ENCODE results near the gene CORO2A. TPM values are rescaled to one million over a fixed set of nuclear protein-coding genes. Genes with fewer than 3 reads are reported as not detected.

Gene CORO2A
- total RNA-seq, 4 donors from 2014 or later = 0.42 to 2.7 (median 1.9) TPM

- H3K9me3 ChIP-seq = no peaks in the 10 kb centered on the region
- WGBS = 94% methylated on average over 9 of the region's 9 CpGs
- peaks cover 0 to 5% (median 0%) of the 10 kb centered on the region in 4 donors for H3K27me3 ChIP-seq
- H3K4me1 ChIP-seq = peaks cover 0 to 4% (median 0%) of the 10 kb centered on the region in 4 donors
- H3K27ac ChIP-seq (replicated peaks in 1 of 4) = no peak overlapping the region
- no peak for DNase-seq (ENCODE audit: extremely low spot score)
- no peaks in the 10 kb centered on the region for H3K36me3 ChIP-seq
- TF ChIP-seq CTCF (IDR thresholded peaks at IDR 0.05) (no peak), POLR2A (IDR thresholded peaks at IDR 0.05; ENCODE audit: low read depth) (no peak), EP300 (IDR thresholded peaks at IDR 0.05) (no peak), POLR2AphosphoS5 (IDR thresholded peaks at IDR 0.05) (no peak)
- intact Hi-C loops (cut with DNase I) = no loop called here
- H3K4me3 ChIP-seq = no peak overlapping the region
These were observed 9.4 kb downstream of the CORO2A start for GRCh38 chr9:98182889-98183599.

GRCh38 chr9:98182069-98182820 lies 10.2 kb downstream of the CORO2A start:
- 85% methylated on average over 9 of the region's 9 CpGs for WGBS
- Histone ChIP-seq H3K27ac (replicated peaks in 1 of 4) (no peak overlapping the region), H3K9me3 (no peaks in the 10 kb centered on the region), H3K36me3 (no peaks in the 10 kb centered on the region), H3K4me3 (no peak overlapping the region), H3K27me3 (peaks cover 0 to 5% (median 0%) of the 10 kb centered on the region in 4 donors), H3K4me1 (peaks cover 0 to 4% (median 0%) of the 10 kb centered on the region in 4 donors)
- DNase-seq (ENCODE audit: extremely low spot score) = no peak
- intact Hi-C loops (cut with DNase I) = no loop called here
- TF ChIP-seq CTCF (IDR thresholded peaks at IDR 0.05) (no peak), POLR2A (IDR thresholded peaks at IDR 0.05; ENCODE audit: low read depth) (no peak), POLR2AphosphoS5 (IDR thresholded peaks at IDR 0.05) (no peak), EP300 (IDR thresholded peaks at IDR 0.05) (no peak)

GRCh38 chr9:98181746-98182068 lies 10.7 kb downstream of the CORO2A start:
- intact Hi-C loops (cut with DNase I) = no loop called here
- TF ChIP-seq POLR2AphosphoS5 (IDR thresholded peaks at IDR 0.05) (no peak), POLR2A (IDR thresholded peaks at IDR 0.05; ENCODE audit: low read depth) (no peak), EP300 (IDR thresholded peaks at IDR 0.05) (no peak), CTCF (IDR thresholded peaks at IDR 0.05) (no peak)
- Histone ChIP-seq H3K27ac (replicated peaks in 1 of 4) (no peak overlapping the region), H3K4me1 (peaks cover 0 to 4% (median 0%) of the 10 kb centered on the region in 4 donors), H3K27me3 (peaks cover 0 to 5% (median 0%) of the 10 kb centered on the region in 4 donors), H3K36me3 (no peaks in the 10 kb centered on the region), H3K4me3 (no peak overlapping the region), H3K9me3 (no peaks in the 10 kb centered on the region)
- WGBS = 90% methylated on average over 5 of the region's 5 CpGs
- DNase-seq (ENCODE audit: extremely low spot score) = no peak

GRCh38 chr9:98180996-98181395 lies 11.4 kb downstream of the CORO2A start:
- peaks cover 0 to 4% (median 0%) of the 10 kb centered on the region in 4 donors for H3K4me1 ChIP-seq
- TF ChIP-seq EP300 (IDR thresholded peaks at IDR 0.05) = no peak
- no peak for TF ChIP-seq POLR2AphosphoS5 (IDR thresholded peaks at IDR 0.05)
- no peak for TF ChIP-seq POLR2A (IDR thresholded peaks at IDR 0.05; ENCODE audit: low read depth)
- no peak for TF ChIP-seq CTCF (IDR thresholded peaks at IDR 0.05)
- 95% methylated on average over 6 of the region's 6 CpGs for WGBS
- DNase-seq (ENCODE audit: extremely low spot score) = no peak
- no peaks in the 10 kb centered on the region for H3K36me3 ChIP-seq
- H3K27me3 ChIP-seq = peaks cover 0 to 5% (median 0%) of the 10 kb centered on the region in 4 donors
- no peak overlapping the region for H3K27ac ChIP-seq (replicated peaks in 1 of 4)
- no peak overlapping the region for H3K4me3 ChIP-seq
- intact Hi-C loops (cut with DNase I) = no loop called here
- H3K9me3 ChIP-seq = no peaks in the 10 kb centered on the region

Measured in esophagus muscularis mucosa (tissue), 4 donors.